Keratinocyte (primary cell): ENCODE measurements around the gene CPLX3.

ENCODE experiments used
- EZH2 ChIP-seq: IDR thresholded peaks from one replicate; pipeline ENCODE4 v1.6.1; 2012; ENCODE audit warnings: inconsistent platforms, mild to moderate bottlenecking, low read length, moderate library complexity
- TF ChIP-seq, protein P1 (sequence below), 3 experiments: IDR thresholded peaks in 1 of 3; conservative IDR thresholded peaks in 1 of 3; optimal IDR thresholded peaks in 1 of 3; 2 replicates in 2 of 3; 3 replicates in 1 of 3; pipeline versions ENCODE3 to v1.5.1; 2011; ENCODE audit warnings: low read length in 3 of 3, mild to moderate bottlenecking in 3 of 3, moderate library complexity in 2 of 3, control low read depth in 1 of 3, inconsistent platforms in 1 of 3; ENCODE audit not compliant: insufficient read depth in 2 of 3; ENCODE audit errors: extremely low read depth in 1 of 3

DNA sequence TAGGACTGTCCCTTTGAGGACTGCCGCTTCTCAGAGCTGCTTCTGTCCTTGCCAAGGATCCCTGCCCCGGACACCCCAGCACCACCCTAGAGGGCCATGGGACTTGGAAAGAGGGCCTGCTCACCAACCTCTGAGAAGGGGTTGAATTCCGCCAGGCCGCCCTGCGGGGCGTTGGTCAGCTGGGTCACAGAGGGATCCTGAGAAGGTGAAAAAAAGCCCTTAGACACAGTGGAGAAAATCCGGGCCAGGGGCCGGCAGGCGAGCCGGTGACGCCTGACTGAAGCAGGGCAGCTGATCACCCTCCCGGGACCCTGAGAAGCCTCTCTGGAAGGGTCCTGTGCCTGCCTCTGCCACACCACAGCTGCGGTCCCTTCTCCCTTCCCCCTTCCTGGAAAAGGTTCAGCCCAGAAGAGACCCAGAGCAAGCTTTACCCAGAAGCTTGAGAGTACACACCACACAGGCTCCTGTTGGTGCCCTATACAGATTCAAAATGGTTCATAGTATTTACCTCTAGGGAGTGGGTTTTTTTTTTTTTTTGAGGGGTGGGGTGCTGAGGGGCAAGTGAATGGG, 28.1 kb downstream of the CPLX3 start:
- no peak for TF ChIP-seq EZH2
- TF ChIP-seq, protein P1, sequence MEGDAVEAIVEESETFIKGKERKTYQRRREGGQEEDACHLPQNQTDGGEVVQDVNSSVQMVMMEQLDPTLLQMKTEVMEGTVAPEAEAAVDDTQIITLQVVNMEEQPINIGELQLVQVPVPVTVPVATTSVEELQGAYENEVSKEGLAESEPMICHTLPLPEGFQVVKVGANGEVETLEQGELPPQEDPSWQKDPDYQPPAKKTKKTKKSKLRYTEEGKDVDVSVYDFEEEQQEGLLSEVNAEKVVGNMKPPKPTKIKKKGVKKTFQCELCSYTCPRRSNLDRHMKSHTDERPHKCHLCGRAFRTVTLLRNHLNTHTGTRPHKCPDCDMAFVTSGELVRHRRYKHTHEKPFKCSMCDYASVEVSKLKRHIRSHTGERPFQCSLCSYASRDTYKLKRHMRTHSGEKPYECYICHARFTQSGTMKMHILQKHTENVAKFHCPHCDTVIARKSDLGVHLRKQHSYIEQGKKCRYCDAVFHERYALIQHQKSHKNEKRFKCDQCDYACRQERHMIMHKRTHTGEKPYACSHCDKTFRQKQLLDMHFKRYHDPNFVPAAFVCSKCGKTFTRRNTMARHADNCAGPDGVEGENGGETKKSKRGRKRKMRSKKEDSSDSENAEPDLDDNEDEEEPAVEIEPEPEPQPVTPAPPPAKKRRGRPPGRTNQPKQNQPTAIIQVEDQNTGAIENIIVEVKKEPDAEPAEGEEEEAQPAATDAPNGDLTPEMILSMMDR (optimal IDR thresholded peaks at IDR 0.05 in 1 of 3, IDR thresholded peaks at IDR 0.05 in 1 of 3, conservative IDR thresholded peaks at IDR 0.05 in 1 of 3; ENCODE audit: extremely low read depth in 1 of 3, insufficient read depth in 2 of 3, low read length in 3 of 3) = no peak
